ENCODE data around the gene PRDM16.
"Not testable (repeated sequence)": the region's sequence is repeated elsewhere in the genome, so short reads cannot be mapped to it uniquely, and the experiment has no call there.

The PRDM16 gene

GRCh38 chr1:3084726-3085125 is 15.7 kb downstream of the PRDM16 start:
- DNase-seq, result no peak

GRCh38 chr1:3085721-3086120 is 16.7 kb downstream of the PRDM16 start:
- no peak for DNase-seq

GRCh38 chr1:3086272-3086974 is 17.4 kb downstream of the PRDM16 start:
- DNase-seq, result no peak

DNA sequence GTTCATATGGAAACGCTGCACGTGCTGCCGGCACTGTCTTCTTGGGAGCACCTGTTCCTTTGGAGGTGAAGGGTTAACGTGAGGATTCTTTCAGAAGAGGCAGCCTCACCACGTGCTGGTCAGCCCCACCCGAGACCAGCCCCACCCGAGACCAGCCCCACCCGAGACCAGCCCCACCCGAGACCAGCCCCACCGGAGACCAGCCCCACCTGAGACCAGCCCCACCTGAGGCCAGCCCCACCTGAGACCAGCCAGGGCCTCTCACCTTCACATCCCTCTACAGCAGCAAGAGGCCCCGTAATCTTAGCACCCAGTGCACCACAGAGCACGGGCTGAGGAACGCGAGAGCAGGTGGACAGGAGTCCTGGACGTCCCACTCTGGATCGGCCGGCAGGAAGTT is 18.0 kb downstream of the PRDM16 start:
- no peak for DNase-seq

GRCh38 chr1:3087946-3088668 is 19.1 kb downstream of the PRDM16 start:
- DNase-seq, result not testable (repeated sequence)

DNA sequence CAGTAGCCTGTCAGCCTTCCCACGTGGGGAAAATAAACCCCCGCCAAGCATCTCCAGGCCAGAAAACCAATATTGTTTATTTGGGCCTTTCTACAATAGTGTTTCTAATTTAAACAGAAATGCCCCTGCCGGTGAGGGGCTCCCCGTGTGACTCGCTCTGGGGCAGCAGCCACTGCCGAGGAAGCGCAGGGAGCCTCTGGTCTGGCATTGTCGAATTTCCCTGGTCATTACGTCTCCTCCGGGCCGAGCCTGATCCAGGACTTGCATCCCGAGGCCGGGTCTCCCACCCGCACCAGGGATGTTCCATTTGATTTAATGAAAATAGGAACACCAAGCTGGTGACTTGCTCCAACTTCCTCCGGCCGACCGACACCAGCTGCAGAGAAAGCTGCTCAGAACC is 20.5 kb downstream of the PRDM16 start:
- no peak for DNase-seq

DNA sequence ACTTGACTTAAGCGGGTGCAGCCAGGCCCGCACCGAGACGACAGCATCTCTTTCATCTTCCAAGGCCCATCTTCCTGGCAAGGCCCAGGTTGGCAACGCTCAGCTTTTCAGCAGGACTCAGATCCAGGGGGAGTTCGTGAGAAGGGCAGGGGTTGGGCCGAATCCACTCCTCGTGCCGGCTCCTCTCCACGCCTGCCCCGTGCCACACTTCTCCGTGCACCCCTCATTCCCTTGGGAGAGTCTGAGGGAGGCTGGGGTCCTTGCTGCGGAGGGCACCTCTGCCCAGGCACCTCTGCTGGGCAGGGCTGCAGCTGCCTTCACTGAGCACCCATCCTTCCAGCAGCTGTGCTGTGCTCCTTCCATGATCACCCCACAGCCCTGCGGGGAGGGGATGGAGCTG is 22.3 kb downstream of the PRDM16 start:
- DNase-seq, result no peak

DNA sequence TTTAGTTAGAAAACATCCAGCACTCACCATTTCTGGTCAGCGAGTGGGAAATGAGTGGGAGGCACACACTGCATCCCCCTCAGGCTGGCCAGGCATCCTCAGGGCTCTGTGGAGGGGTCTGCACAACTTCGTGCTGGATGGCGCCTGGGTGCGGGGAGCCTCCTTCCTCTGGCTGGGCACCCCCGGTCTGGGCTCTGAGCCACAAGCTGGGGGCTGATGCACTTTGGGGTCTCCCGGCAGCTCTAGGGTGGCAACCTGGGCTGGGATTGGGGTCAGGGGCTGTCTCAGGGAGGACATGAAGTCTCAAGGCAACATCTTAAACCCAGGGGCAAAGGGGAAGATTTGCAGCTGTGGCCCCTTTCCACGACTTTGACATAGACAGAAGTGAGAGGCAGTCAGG is 23.5 kb downstream of the PRDM16 start:
- no peak for DNase-seq

DNA sequence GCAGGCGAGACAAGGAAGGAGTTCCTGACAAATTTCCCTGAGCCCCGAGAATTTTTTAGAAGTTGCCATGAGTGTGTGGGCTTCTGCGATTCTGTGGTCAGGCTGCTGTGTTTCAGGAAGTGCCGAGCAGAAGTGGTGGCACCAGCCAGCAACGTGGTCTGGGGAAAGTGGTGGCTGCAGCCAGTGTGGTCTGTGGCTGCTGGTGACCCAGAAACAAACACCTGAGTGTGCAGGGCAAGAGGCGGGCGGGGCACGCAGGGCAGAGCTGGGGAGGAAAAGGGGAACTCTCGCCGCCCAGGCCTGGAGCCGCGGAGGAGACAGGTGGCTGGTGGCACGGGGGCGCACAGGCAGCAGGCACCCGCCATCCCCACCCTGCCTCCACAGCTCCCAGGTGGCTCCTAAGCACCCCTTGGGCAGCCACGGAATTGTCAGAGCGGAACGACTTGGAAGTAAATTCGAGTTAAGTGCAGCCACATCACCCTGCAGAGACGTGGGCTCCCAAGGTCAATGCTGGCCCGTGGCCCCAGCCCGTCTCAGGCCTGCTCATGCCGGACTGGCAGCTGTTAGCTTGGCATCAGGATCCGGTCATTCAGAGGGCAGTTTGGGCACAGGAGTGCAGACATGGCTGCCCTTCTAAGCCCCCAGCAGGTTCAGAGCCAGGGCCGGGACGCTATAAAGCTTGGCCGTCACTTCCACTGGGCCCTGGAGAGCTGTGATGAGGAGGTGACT is 25.1 kb downstream of the PRDM16 start:
- no peak for DNase-seq

- DNase-seq, result no peak
Observed at GRCh38 chr1:3094863-3095780, 26.1 kb downstream of the PRDM16 start.

- DNase-seq, result no peak
Observed at GRCh38 chr1:3096345-3096744, 27.3 kb downstream of the PRDM16 start.

DNA sequence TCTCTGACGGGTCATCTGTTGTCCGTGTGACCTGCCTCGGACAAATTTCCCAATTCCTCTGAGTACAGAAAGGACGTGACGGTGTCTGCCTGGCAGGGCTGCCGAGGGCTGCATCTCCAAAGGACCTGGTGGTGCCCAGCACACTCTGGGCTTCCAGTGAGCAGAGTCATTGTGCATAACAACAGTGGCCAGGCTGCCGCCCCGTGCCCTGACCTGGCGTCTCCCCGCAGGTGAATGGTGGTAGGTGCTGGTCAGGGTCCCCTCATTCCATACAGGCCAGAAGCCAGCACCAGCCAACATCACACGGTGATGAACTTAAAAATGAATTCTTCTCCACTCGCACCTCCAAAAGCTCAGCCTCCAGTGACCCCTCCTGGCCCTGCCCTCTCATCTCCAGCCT is 28.2 kb downstream of the PRDM16 start:
- DNase-seq, result no peak

DNA sequence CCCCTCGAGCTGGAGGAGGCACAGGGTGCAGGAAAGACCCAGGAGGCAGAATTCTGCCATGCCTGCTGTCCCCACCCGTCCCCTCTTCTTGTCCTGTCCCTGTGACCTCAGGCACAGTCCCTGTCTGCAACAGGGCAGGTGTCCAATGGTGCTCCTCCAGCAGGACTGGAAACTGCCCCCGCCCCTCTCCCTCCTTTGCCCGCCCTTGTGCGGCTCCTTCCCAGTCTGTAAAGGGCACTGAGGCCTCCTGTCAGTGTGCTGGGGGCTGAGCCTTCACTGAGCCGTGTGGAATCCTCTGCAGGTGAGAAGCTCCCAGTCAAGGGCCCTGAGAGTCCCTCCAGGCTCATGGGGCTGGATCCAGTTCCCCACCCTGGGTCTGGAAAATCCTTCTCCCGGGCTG is 28.9 kb downstream of the PRDM16 start:
- no peak for DNase-seq

DNA sequence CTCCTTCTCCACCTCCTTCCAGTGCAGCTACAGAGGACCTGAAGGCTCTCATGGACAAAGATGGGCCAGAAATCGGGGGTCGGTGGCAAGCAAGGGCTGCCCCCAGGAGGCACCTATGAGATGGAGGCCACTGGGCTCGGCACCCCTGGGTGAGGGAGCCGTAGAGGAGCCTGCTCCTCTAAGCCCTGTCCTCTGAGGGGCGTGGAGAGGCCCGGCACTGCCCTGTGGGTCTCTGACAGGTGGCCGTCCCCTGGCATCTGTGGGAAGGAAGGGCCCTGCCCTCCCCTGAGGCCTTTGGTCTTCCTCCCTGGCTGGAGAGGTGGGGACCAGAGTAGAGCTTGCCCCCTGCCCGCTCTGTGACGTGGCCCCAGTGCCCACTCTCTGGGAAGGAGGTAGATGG is 30.9 kb downstream of the PRDM16 start:
- DNase-seq, result no peak

- DNase-seq, result no peak
Observed at GRCh38 chr1:3101124-3101939, 32.3 kb downstream of the PRDM16 start.

DNA sequence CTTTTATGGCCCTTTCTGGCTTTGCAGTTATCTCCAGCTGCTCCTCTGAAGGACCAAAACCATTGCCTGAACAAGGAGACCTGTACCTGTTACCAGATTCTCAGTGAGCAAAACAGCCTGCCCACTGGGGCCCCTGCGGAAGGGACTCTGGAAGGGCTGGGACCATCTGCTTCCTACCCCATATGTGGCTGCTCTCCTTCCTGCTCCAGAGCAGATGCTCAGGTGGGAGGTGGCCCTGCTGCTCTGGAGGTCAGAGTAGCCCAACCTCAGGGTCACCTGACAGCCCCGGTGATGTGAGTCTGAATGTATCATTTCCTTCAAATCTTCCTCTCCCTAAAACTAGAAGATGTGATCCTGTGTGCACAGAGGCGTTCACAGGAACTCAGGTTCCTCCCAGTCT is 33.6 kb downstream of the PRDM16 start:
- no peak for DNase-seq

- DNase-seq, result no peak
Observed at GRCh38 chr1:3103967-3104677, 35.1 kb downstream of the PRDM16 start.

GRCh38 chr1:3105167-3105863 is 36.3 kb downstream of the PRDM16 start:
- no peak for DNase-seq

- no peak for DNase-seq
Observed at GRCh38 chr1:3106216-3106615, 37.2 kb downstream of the PRDM16 start.

DNA sequence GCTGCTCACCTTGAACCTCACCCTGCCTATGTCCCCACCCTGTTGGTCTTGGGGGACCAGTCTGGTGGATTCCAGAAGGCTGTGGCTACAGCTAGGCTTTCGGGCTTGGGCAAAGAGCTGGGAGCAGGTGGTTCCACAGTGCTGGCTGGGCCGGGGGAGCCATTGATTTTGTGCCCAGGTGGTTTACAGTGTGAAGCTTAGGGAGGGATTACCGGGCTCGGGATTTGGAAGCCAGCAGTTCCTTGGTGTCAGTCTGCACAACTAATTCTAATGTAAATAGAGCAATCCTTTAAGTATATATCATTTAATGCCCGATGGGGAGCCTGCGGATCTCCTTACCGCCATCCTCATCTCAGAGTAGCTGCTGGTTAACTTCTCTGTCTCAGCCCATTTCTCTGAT is 38.2 kb downstream of the PRDM16 start:
- DNase-seq, result no peak

DNA sequence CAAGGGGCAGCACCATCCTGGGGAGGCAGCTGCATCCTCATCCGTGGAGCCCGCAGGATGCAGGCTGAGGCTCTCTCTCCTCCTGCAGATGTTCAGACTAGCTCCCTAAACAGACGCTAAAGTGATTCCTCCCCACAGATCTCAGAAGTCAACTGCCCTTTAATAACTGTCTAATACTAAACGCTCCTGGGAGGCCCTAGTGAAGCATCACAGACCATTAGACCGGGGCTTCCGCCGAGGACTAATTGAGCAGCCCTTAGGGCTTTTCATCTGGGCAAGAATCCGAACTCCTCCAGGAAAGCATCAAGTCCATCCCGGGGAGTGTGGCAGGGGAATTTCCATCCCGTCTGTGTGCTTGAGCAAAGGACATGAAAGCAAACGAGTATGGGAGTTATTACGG is 40.4 kb downstream of the PRDM16 start:
- no peak for DNase-seq

Data from activated effector memory CD4-positive, alpha-beta T cell treated with anti-CD3 and anti-CD28 coated beads, Interleukin-2, amount 50 U/mL, for 16 hours (primary cell).